ENCODE data around the gene CXCL1. TPM values are rescaled to one million over a fixed set of nuclear protein-coding genes. Genes with fewer than 3 reads are reported as not detected.

CXCL1 gene
- total and polyA plus RNA-seq, 2 donors (not counting 1 experiment from before 2014, with no cell fraction given), result 0.24 TPM; not detected in 1

DNA sequence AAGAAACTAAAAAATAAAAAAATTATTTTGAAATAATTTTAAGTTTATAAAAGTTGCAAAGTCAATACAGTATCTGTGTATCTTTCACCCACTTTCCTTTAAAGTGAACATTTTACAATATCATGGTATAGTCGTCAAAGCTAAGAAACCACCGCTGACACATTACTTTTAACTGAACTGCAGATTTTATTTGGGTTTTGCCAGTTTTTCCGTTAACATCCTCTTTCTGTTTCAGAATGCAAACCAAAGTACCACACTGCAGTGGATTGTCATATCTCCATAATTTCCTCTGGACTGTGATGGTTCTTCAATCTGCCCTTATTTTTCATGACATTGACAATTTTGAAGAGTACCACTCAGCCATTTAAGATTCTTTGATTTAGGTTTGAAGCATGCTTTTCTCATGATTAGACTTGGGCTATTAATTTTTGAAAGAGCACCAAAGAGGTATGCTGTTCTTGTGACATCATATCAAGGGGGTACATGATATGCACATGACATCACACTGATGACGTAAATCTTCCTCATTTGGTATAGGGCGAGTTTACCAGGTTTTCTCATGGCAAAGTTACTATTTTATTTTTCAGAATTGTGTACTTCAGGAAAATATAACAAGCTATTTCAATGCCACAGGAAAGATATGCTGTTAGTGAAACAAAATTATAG lies 3.6 kb upstream of the CXCL1 start:
- ATAC-seq (ENCODE audit: low read depth) (no peak), DNase-seq (no peak)
- Histone ChIP-seq H3K27ac (ENCODE audit: low read length in 2 of 2) (no peak overlapping the region), H3K4me3 (ENCODE audit: control extremely low read depth in 1 of 5, extremely low read depth in 1 of 5, insufficient read depth in 1 of 5, low read depth in 2 of 5, low read length in 4 of 5) (no peak overlapping the region), H2AFZ (ENCODE audit: insufficient read depth, low read depth, low read length, poor library complexity, severe bottlenecking) (no peak overlapping the region), H3K4me1 (ENCODE audit: control insufficient read depth in 2 of 2, insufficient read depth in 2 of 2, low read length in 2 of 2) (peaks cover 0 to 5% of the 10 kb centered on the region in 2 donors), H3K4me2 (replicated peaks; ENCODE audit: low read depth, low read length, poor library complexity, severe bottlenecking) (no peak overlapping the region), H3K36me3 (replicated peaks in 1 of 2; ENCODE audit: control extremely low read depth in 1 of 2, control insufficient read depth in 1 of 2, extremely low read depth in 1 of 2, insufficient read depth in 2 of 2, low read length in 1 of 2) (no peaks in the 10 kb centered on the region), H3K9me3 (ENCODE audit: control extremely low read depth in 1 of 3, control insufficient read depth in 2 of 3, insufficient read depth in 1 of 3, low read length in 2 of 3) (no peaks in the 10 kb centered on the region), H3K27me3 (replicated peaks in 1 of 4; ENCODE audit: control extremely low read depth in 1 of 4, control insufficient read depth in 3 of 4, insufficient read depth in 4 of 4, low read length in 3 of 4) (peaks cover 0 to 15% (median 7%) of the 10 kb centered on the region in 4 experiments), H3K9ac (ENCODE audit: low read length) (no peak overlapping the region), H3K79me2 (ENCODE audit: control insufficient read depth, insufficient read depth, low read length) (no peaks in the 10 kb centered on the region), H4K20me1 (ENCODE audit: control insufficient read depth, insufficient read depth, low read length, poor library complexity, severe bottlenecking) (no peaks in the 10 kb centered on the region)
- WGBS (ENCODE audit: insufficient coverage), result 72% methylated on average over 3 of the region's 5 CpGs
- Mint-ChIP-seq H3K4me3 (no peak overlapping the region), H3K27ac (no peak overlapping the region), H3K9me3 (ENCODE audit: insufficient read depth) (no peaks in the 10 kb centered on the region), H3K27me3 (peaks cover 19% of the 10 kb centered on the region), H3K4me1 (peaks cover 3% of the 10 kb centered on the region)
- TF ChIP-seq EZH2 (IDR thresholded peaks at IDR 0.05; ENCODE audit: borderline replicate concordance, insufficient read depth, low read depth, low read length, poor library complexity, severe bottlenecking) (no peak), CTCF (IDR thresholded peaks at IDR 0.05) (no peak)
- POLR2A ChIA-PET, result no interaction called here
- intact Hi-C loops (cut with micrococcal nuclease), result no loop called here
- CTCF ChIA-PET, result no interaction called here

DNA sequence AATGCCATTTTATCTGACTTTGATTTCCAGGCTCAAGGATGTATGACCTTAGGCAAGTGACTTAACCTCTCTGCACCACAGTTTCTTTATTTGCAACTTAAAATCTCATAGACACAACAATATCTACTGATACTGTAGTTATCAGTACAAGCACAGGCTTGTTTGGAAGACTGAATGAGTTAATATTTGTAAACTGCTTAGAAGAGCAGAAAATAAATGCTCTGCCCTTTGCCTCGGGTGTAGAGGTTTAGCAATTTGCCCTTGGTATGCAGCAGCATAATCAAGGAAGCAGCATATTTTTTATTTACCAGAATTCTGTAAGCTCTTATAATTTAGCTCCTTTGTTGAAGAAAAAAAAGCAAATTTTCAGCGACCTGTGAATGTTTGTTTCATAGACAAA lies 2.9 kb upstream of the CXCL1 start:
- Histone ChIP-seq H3K9me3 (ENCODE audit: control extremely low read depth in 1 of 3, control insufficient read depth in 2 of 3, insufficient read depth in 1 of 3, low read length in 2 of 3) (no peaks in the 10 kb centered on the region), H3K4me2 (replicated peaks; ENCODE audit: low read depth, low read length, poor library complexity, severe bottlenecking) (no peak overlapping the region), H3K36me3 (replicated peaks in 1 of 2; ENCODE audit: control extremely low read depth in 1 of 2, control insufficient read depth in 1 of 2, extremely low read depth in 1 of 2, insufficient read depth in 2 of 2, low read length in 1 of 2) (no peaks in the 10 kb centered on the region), H3K27ac (ENCODE audit: low read length in 2 of 2) (no peak overlapping the region), H3K4me1 (ENCODE audit: control insufficient read depth in 2 of 2, insufficient read depth in 2 of 2, low read length in 2 of 2) (peaks cover 0 to 5% of the 10 kb centered on the region in 2 donors), H4K20me1 (ENCODE audit: control insufficient read depth, insufficient read depth, low read length, poor library complexity, severe bottlenecking) (no peaks in the 10 kb centered on the region), H3K4me3 (ENCODE audit: control extremely low read depth in 1 of 5, extremely low read depth in 1 of 5, insufficient read depth in 1 of 5, low read depth in 2 of 5, low read length in 4 of 5) (no peak overlapping the region), H3K79me2 (ENCODE audit: control insufficient read depth, insufficient read depth, low read length) (no peaks in the 10 kb centered on the region), H2AFZ (ENCODE audit: insufficient read depth, low read depth, low read length, poor library complexity, severe bottlenecking) (no peak overlapping the region), H3K27me3 (replicated peaks in 1 of 4; ENCODE audit: control extremely low read depth in 1 of 4, control insufficient read depth in 3 of 4, insufficient read depth in 4 of 4, low read length in 3 of 4) (peaks cover 0 to 15% (median 7%) of the 10 kb centered on the region in 4 experiments), H3K9ac (ENCODE audit: low read length) (no peak overlapping the region)
- Mint-ChIP-seq H3K4me1 (peaks cover 3% of the 10 kb centered on the region), H3K4me3 (no peak overlapping the region), H3K27me3 (peaks cover 23% of the 10 kb centered on the region), H3K9me3 (ENCODE audit: insufficient read depth) (no peaks in the 10 kb centered on the region), H3K27ac (no peak overlapping the region)
- POLR2A ChIA-PET, result no interaction called here
- DNase-seq (no peak), ATAC-seq (ENCODE audit: low read depth) (no peak)
- TF ChIP-seq EZH2 (IDR thresholded peaks at IDR 0.05; ENCODE audit: borderline replicate concordance, insufficient read depth, low read depth, low read length, poor library complexity, severe bottlenecking) (no peak), CTCF (IDR thresholded peaks at IDR 0.05) (no peak)
- CTCF ChIA-PET, result no interaction called here
- WGBS (ENCODE audit: insufficient coverage), result no CpG with 5 or more reads among the region's 2 CpGs
- intact Hi-C loops (cut with micrococcal nuclease), result no loop called here
